AG09309 (cell line): Measurements from ENCODE around the gene USP53.

Experiments
- DNase-seq: peaks from one replicate; pipeline ENCODE4 v3.0.0-alpha.2; 2010; ENCODE audit warnings: low read depth
- H3K4me3 ChIP-seq: 2 replicates; pipeline ENCODE4 v1.5.1; 2011; ENCODE audit warnings: mild to moderate bottlenecking, low read depth, low read length, moderate library complexity; ENCODE audit not compliant: control insufficient read depth
- TF ChIP-seq, protein P1 (sequence below): IDR thresholded peaks from 2 replicates; pipeline ENCODE4 v1.5.1; 2011; ENCODE audit warnings: mild to moderate bottlenecking, low read depth, low read length, inconsistent platforms; ENCODE audit not compliant: insufficient read depth, control insufficient read depth; ENCODE audit errors: missing control alignments

USP53 gene

DNA sequence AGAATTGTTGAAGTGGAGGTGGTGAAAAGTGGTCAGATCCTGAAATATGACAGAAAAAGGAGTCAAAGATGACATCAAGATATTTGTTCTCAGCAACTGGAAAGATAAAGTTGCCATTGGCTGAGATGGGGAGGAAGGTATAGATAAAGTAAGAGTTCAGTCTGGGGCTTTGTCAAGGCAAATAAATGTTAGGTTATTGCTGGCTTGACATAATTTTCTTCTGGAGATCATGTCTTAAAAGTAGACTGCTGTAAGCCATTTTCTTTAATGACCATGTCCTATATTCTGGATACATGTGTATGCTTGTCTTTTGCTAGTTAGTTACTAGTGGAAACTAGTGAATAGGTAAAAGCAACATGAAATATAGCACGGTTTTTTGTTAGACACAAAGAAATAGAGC, 5.6 kb downstream of the USP53 start:
- DNase-seq = no peak
- TF ChIP-seq, protein P1, sequence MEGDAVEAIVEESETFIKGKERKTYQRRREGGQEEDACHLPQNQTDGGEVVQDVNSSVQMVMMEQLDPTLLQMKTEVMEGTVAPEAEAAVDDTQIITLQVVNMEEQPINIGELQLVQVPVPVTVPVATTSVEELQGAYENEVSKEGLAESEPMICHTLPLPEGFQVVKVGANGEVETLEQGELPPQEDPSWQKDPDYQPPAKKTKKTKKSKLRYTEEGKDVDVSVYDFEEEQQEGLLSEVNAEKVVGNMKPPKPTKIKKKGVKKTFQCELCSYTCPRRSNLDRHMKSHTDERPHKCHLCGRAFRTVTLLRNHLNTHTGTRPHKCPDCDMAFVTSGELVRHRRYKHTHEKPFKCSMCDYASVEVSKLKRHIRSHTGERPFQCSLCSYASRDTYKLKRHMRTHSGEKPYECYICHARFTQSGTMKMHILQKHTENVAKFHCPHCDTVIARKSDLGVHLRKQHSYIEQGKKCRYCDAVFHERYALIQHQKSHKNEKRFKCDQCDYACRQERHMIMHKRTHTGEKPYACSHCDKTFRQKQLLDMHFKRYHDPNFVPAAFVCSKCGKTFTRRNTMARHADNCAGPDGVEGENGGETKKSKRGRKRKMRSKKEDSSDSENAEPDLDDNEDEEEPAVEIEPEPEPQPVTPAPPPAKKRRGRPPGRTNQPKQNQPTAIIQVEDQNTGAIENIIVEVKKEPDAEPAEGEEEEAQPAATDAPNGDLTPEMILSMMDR = no peak
- no peak overlapping the region for H3K4me3 ChIP-seq

DNA sequence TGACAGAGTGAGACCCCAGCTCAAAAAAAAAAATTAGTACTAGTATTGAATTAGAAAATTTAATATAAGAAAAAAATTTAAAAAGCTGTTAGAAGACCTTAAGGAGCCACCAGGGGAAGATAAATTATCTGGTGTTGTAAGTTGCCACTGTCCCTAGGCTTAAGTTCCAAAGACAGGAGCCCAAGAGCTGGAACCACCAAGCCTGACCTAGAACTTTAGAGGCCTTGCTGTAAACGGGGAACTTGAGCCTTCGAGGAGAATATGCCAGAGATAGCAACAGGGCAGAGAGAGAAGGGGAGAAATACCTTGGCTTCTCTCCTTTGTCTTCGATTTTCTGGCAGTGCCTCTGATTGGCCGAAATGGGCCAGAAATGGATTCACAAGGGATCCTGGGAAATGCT, 8.9 kb downstream of the USP53 start:
- TF ChIP-seq, protein P1 = no peak
- H3K4me3 ChIP-seq = no peak overlapping the region

GRCh38 chr4:119227690-119228089, 15.2 kb downstream of the USP53 start:
- TF ChIP-seq, protein P1 = no peak
- H3K4me3 ChIP-seq = no peak overlapping the region
- no peak for DNase-seq

More for the DNA sequence above, 8.9 kb downstream of the USP53 start:
- no peak for DNase-seq

GRCh38 chr4:119228406-119228805, 15.9 kb downstream of the USP53 start:
- TF ChIP-seq, protein P1 = no peak
- no peak for DNase-seq
- H3K4me3 ChIP-seq = no peak overlapping the region

DNA sequence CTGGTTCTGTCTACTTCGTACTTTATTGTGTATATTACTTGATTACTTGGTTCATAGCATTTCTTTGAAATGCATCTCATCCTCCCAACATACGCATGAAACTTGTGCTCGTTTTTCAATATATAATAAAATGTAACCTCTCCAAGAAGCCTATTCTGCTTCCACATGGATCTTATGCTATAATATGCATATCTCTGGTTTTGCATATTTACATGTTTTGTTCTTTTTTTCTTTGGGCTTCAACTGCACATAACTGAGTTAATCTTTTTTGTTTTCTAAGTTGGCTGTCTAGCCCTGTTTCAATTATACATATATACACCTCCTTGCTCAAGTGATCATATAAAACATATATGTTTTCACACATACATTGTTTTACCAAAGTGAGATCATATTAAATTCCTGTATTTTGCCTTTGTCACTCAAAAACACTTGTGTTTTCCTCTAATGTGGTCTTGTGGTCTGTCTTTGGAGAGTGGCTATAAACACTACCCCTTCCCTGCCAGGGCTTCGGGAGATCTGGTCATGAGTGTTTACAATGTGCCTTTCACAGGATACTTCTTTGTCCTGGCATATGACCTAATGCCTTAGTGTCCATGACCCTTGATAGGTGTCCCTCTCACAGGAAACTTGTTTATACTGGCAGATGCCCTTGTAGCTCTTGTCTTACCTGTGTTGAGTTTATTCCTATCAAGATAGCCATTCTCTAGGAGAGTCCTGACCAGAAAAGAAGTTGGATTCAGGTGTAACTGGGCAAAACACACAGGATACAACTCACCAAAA, 17.6 kb downstream of the USP53 start:
- TF ChIP-seq, protein P1 = no peak
- no peak for DNase-seq
- no peak overlapping the region for H3K4me3 ChIP-seq

- DNase-seq = no peak
- TF ChIP-seq, protein P1 = no peak
- no peak overlapping the region for H3K4me3 ChIP-seq
These were observed 19.0 kb downstream of the USP53 start for GRCh38 chr4:119231491-119231890.
